Prostate gland (tissue), 2 donors: ENCODE measurements around the gene KLF9.

Experiments used
- POLR2AphosphoS5 ChIP-seq: sonication (generic); formaldehyde crosslinking; IDR thresholded peaks from one replicate; pipeline ENCODE4 v1.6.1; 2017; ENCODE audit warnings: antibody characterized with exemption
- TF ChIP-seq, protein P1 (sequence below), 4 experiments: fragments of 200-600 bp in 2 of 4; fragments of 450-650 bp in 2 of 4; sonication (generic) in 2 of 4; IDR thresholded peaks; 1 replicate in 3 of 4; 2 replicates in 1 of 4; pipeline ENCODE4 v1.5.1; 2016 to 2019; ENCODE audit warnings: antibody characterized with exemption in 4 of 4, mild to moderate bottlenecking in 2 of 4, moderate library complexity in 2 of 4

DNA sequence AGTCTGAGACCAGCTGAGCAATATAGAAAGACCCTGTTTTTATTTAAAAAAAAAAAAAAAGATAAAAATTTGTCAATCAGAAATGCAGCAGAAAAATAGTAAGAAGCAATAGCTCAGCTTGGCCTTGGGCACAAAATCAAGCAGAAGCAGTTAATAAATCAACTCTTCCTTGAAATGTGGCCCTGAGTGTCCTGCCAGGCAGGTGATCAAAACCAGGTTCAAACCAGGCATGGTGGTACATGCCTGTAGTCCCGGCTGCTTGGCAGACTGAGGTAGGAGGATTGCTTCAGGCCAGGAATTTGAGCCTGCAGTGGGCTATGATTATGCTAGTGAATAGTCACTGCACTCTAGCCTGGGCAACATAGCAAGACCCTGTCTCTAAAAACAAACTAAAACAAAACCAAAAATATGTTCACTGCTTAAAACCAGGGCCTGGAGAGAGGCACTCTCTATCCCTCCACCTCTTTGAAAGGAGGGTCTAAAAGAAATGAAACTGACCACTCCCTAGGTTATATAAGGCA lies 27.9 kb upstream of the KLF9 start:
- TF ChIP-seq, protein P1, sequence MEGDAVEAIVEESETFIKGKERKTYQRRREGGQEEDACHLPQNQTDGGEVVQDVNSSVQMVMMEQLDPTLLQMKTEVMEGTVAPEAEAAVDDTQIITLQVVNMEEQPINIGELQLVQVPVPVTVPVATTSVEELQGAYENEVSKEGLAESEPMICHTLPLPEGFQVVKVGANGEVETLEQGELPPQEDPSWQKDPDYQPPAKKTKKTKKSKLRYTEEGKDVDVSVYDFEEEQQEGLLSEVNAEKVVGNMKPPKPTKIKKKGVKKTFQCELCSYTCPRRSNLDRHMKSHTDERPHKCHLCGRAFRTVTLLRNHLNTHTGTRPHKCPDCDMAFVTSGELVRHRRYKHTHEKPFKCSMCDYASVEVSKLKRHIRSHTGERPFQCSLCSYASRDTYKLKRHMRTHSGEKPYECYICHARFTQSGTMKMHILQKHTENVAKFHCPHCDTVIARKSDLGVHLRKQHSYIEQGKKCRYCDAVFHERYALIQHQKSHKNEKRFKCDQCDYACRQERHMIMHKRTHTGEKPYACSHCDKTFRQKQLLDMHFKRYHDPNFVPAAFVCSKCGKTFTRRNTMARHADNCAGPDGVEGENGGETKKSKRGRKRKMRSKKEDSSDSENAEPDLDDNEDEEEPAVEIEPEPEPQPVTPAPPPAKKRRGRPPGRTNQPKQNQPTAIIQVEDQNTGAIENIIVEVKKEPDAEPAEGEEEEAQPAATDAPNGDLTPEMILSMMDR (IDR thresholded peaks at IDR 0.05): no peak
- no peak for TF ChIP-seq POLR2AphosphoS5
